Hepatocyte (in vitro differentiated cells): ENCODE results near the gene DHX15. TPM values are rescaled to one million over a fixed set of nuclear protein-coding genes. Genes with fewer than 3 reads are reported as not detected.

Experiments
- DNase-seq: peaks from one replicate; pipeline ENCODE4 v3.0.0-alpha.2; 2016; ENCODE audit warnings: low spot score
- H2AFZ ChIP-seq: fragments of 200-600 bp; sonication (generic); 2 replicates; pipeline ENCODE4 v1.6.0; 2016; ENCODE audit warnings: antibody characterized with exemption, mild to moderate bottlenecking
- H3K27ac ChIP-seq: fragments of 200-600 bp; sonication (generic); 2 replicates; pipeline ENCODE4 v1.5.1; 2016; ENCODE audit warnings: mild to moderate bottlenecking
- H3K27me3 ChIP-seq: fragments of 200-600 bp; sonication (generic); 2 replicates; pipeline ENCODE4 v1.6.1; 2016
- H3K36me3 ChIP-seq: fragments of 200-600 bp; sonication (generic); replicated peaks from 2 replicates; pipeline ENCODE4 v1.5.1; 2016; ENCODE audit warnings: low read depth; ENCODE audit not compliant: insufficient read depth
- H3K4me1 ChIP-seq: fragments of 200-600 bp; sonication (generic); 2 replicates; pipeline ENCODE4 v1.5.1; 2016; ENCODE audit warnings: mild to moderate bottlenecking, moderate library complexity; ENCODE audit not compliant: insufficient read depth
- H3K4me2 ChIP-seq: fragments of 200-600 bp; sonication (generic); 2 replicates; pipeline ENCODE4 v1.6.0; 2016
- H3K4me3 ChIP-seq: fragments of 200-600 bp; sonication (generic); 2 replicates; pipeline ENCODE4 v1.5.1; 2016; ENCODE audit warnings: mild to moderate bottlenecking
- H3K79me2 ChIP-seq: fragments of 200-600 bp; sonication (generic); 2 replicates; pipeline ENCODE4 v1.6.0; 2017; ENCODE audit warnings: mild to moderate bottlenecking
- H3K9me2 ChIP-seq: fragments of 200-600 bp; sonication (generic); replicated peaks from 2 replicates; pipeline ENCODE4 v1.6.0; 2017; ENCODE audit warnings: mild to moderate bottlenecking; ENCODE audit not compliant: insufficient read depth
- H3K9me3 ChIP-seq: fragments of 200-600 bp; sonication (generic); 2 replicates; pipeline ENCODE4 v1.5.1; 2016; ENCODE audit warnings: low read depth, mild to moderate bottlenecking
- H4K20me1 ChIP-seq: fragments of 200-600 bp; sonication (generic); 2 replicates; pipeline ENCODE4 v1.6.0; 2016; ENCODE audit warnings: mild to moderate bottlenecking; ENCODE audit not compliant: insufficient read depth, poor library complexity, severe bottlenecking
- CTCF ChIP-seq: fragments of 200-600 bp; sonication (generic); IDR thresholded peaks from 2 replicates; pipeline ENCODE4 v1.5.1; 2016; ENCODE audit warnings: antibody characterized with exemption, mild to moderate bottlenecking; ENCODE audit not compliant: poor library complexity
- EZH2 ChIP-seq: fragments of 200-600 bp; sonication (generic); IDR thresholded peaks from 2 replicates; pipeline ENCODE4 v1.6.1; 2016; ENCODE audit warnings: antibody characterized with exemption, mild to moderate bottlenecking, borderline replicate concordance
- EZH2phosphoT487 ChIP-seq: fragments of 200-600 bp; sonication (generic); IDR thresholded peaks from one replicate; pipeline ENCODE4 v1.6.1; 2018; ENCODE audit warnings: antibody characterized with exemption, mild to moderate bottlenecking, low read depth, moderate library complexity; ENCODE audit not compliant: unreplicated experiment, severe bottlenecking
- WGBS: methylation state at CpG from one replicate; pipeline ENCODE4 v1.1.6; 2016; ENCODE audit warnings: low lambda C conversion rate; ENCODE audit errors: missing lambda C conversion rate; 5-methylcytosine and 5-hydroxymethylcytosine counted together
- polyA plus RNA-seq: library from polyadenylated mRNA; unstranded; fragments of >200 nt; fragmentation: Nextera tagmentation; extraction: Ambion mirVana; gene quantifications from 2 replicates; pipeline ENCODE4 v1.2.1, GENCODE V29; 2016
- total RNA-seq: library from RNA; depleted of rRNA; stranded (reverse); fragments of >200 nt; gene quantifications from 2 replicates; pipeline ENCODE4 v1.2.3, GENCODE V29; 2014

Gene DHX15
- total and polyA plus RNA-seq, 2 experiments from 2014 or later = 88.4 to 188 TPM

- 17% methylated on average over 5 of the region's 5 CpGs for WGBS
- Histone ChIP-seq H3K9me2 (no peaks in the 10 kb centered on the region), H2AFZ (no peak overlapping the region), H3K4me2 (peak overlapping the region; percentile 86), H3K4me1 (peaks cover 27% of the 10 kb centered on the region), H3K27ac (peak overlapping the region; percentile 99), H4K20me1 (peaks cover 60% of the 10 kb centered on the region), H3K9me3 (no peaks in the 10 kb centered on the region), H3K36me3 (no peaks in the 10 kb centered on the region), H3K79me2 (peaks cover 69% of the 10 kb centered on the region), H3K4me3 (peak overlapping the region; percentile 72), H3K27me3 (no peaks in the 10 kb centered on the region)
- TF ChIP-seq EZH2 (no peak), EZH2phosphoT487 (no peak), CTCF (no peak)
- DNase-seq = peak; percentile 11
Observed at GRCh38 chr4:24582235-24582832, 2.0 kb downstream of the DHX15 start.

- peaks cover 98% of the 10 kb centered on the region for H3K79me2 ChIP-seq
- H3K27me3 ChIP-seq = no peaks in the 10 kb centered on the region
- no peak overlapping the region for H2AFZ ChIP-seq
- H4K20me1 ChIP-seq = peaks cover 99% of the 10 kb centered on the region
- DNase-seq = no peak
- no peak overlapping the region for H3K27ac ChIP-seq
- peaks cover 14% of the 10 kb centered on the region for H3K36me3 ChIP-seq
- H3K4me1 ChIP-seq = peaks cover 32% of the 10 kb centered on the region
- H3K4me3 ChIP-seq = no peak overlapping the region
- H3K9me3 ChIP-seq = no peaks in the 10 kb centered on the region
- H3K4me2 ChIP-seq = no peak overlapping the region
- no peaks in the 10 kb centered on the region for H3K9me2 ChIP-seq
- TF ChIP-seq CTCF (no peak), EZH2 (no peak), EZH2phosphoT487 (no peak)
- 90% methylated on average over 4 of the region's 4 CpGs for WGBS
Observed at GRCh38 chr4:24578364-24578763, 6.0 kb downstream of the DHX15 start.

GRCh38 chr4:24576276-24576675 is 8.1 kb downstream of the DHX15 start:
- Histone ChIP-seq H3K4me2 (no peak overlapping the region), H3K4me3 (no peak overlapping the region), H3K27me3 (no peaks in the 10 kb centered on the region), H3K4me1 (peaks cover 23% of the 10 kb centered on the region), H3K79me2 (peaks cover 98% of the 10 kb centered on the region), H3K9me3 (no peaks in the 10 kb centered on the region), H3K9me2 (no peaks in the 10 kb centered on the region), H4K20me1 (peaks cover 98% of the 10 kb centered on the region), H3K27ac (no peak overlapping the region), H3K36me3 (peaks cover 14% of the 10 kb centered on the region), H2AFZ (no peak overlapping the region)
- no peak for DNase-seq
- 96% methylated on average over 17 of the region's 17 CpGs for WGBS
- no peak for TF ChIP-seq EZH2phosphoT487
- no peak for TF ChIP-seq CTCF
- TF ChIP-seq EZH2 = no peak
